Endothelial cell (in vitro differentiated cells): Measurements from ENCODE around the gene UVRAG. TPM values are rescaled to one million over a fixed set of nuclear protein-coding genes. Genes with fewer than 3 reads are reported as not detected.

ENCODE experiments used
- DNase-seq: peaks from one replicate; pipeline ENCODE4 v3.0.0; 2021; ENCODE audit warnings: low spot score
- H3K27ac Mint-ChIP-seq: one replicate; pipeline ENCODE4 v1.8.0; 2021; ENCODE audit warnings: mixed read lengths, inconsistent platforms; ENCODE audit not compliant: unreplicated experiment
- H3K27me3 Mint-ChIP-seq: one replicate; pipeline ENCODE4 v1.8.0; 2021; ENCODE audit warnings: mild to moderate bottlenecking, moderate library complexity, mixed read lengths, inconsistent platforms; ENCODE audit not compliant: unreplicated experiment
- H3K36me3 Mint-ChIP-seq: one replicate; pipeline ENCODE4 v1.8.0; 2021; ENCODE audit warnings: mild to moderate bottlenecking, low read depth, mixed read lengths, inconsistent platforms; ENCODE audit not compliant: unreplicated experiment
- H3K4me1 Mint-ChIP-seq: one replicate; pipeline ENCODE4 v1.8.0; 2021; ENCODE audit warnings: mild to moderate bottlenecking, mixed read lengths, inconsistent platforms; ENCODE audit not compliant: unreplicated experiment
- H3K4me3 Mint-ChIP-seq: one replicate; pipeline ENCODE4 v1.8.0; 2021; ENCODE audit warnings: mild to moderate bottlenecking, mixed read lengths, inconsistent platforms; ENCODE audit not compliant: unreplicated experiment
- H3K9me3 Mint-ChIP-seq: one replicate; pipeline ENCODE4 v1.8.0; 2021; ENCODE audit warnings: mixed read lengths, inconsistent platforms; ENCODE audit not compliant: unreplicated experiment
- CTCF ChIP-seq: fragments of 200-600 bp; sonication (generic); IDR thresholded peaks from one replicate; pipeline ENCODE4 v1.5.0; 2021; ENCODE audit warnings: antibody characterized with exemption; ENCODE audit not compliant: unreplicated experiment
- total RNA-seq: library from RNA; stranded (reverse); fragmentation: NEBNext Ultra II Directional; extraction: Animal tissue kit (Norgen Biotek cat#: 25700); gene quantifications from one replicate; pipeline ENCODE4 v1.2.1, GENCODE V29; 2021; ENCODE audit not compliant: unreplicated experiment

UVRAG gene
- total RNA-seq, 1 donor from 2014 or later = 25.0 TPM

GRCh38 chr11:76010051-76010450, 195.0 kb downstream of the UVRAG start:
- TF ChIP-seq CTCF = no peak
- no peak overlapping the region for H3K4me3 Mint-ChIP-seq
- no peaks in the 10 kb centered on the region for H3K9me3 Mint-ChIP-seq
- peaks cover 5% of the 10 kb centered on the region for H3K36me3 Mint-ChIP-seq
- no peak for DNase-seq
- H3K27ac Mint-ChIP-seq = no peak overlapping the region
- no peaks in the 10 kb centered on the region for H3K27me3 Mint-ChIP-seq
- H3K4me1 Mint-ChIP-seq = peaks cover 7% of the 10 kb centered on the region

- no peaks in the 10 kb centered on the region for H3K9me3 Mint-ChIP-seq
- H3K36me3 Mint-ChIP-seq = peaks cover 6% of the 10 kb centered on the region
- no peak for DNase-seq
- no peaks in the 10 kb centered on the region for H3K27me3 Mint-ChIP-seq
- H3K4me3 Mint-ChIP-seq = no peak overlapping the region
- H3K4me1 Mint-ChIP-seq = peaks cover 14% of the 10 kb centered on the region
- TF ChIP-seq CTCF = no peak
- no peak overlapping the region for H3K27ac Mint-ChIP-seq
Measured at GRCh38 chr11:76013526-76013925, 198.5 kb downstream of the UVRAG start.

GRCh38 chr11:76023236-76024068, 208.4 kb downstream of the UVRAG start:
- H3K27ac Mint-ChIP-seq = no peak overlapping the region
- no peaks in the 10 kb centered on the region for H3K4me1 Mint-ChIP-seq
- no peaks in the 10 kb centered on the region for H3K9me3 Mint-ChIP-seq
- no peak overlapping the region for H3K4me3 Mint-ChIP-seq
- H3K36me3 Mint-ChIP-seq = peaks cover 14% of the 10 kb centered on the region
- no peak for TF ChIP-seq CTCF
- H3K27me3 Mint-ChIP-seq = no peaks in the 10 kb centered on the region
- no peak for DNase-seq

- DNase-seq = no peak
- Mint-ChIP-seq H3K4me1 (no peaks in the 10 kb centered on the region), H3K4me3 (no peak overlapping the region), H3K36me3 (peaks cover 17% of the 10 kb centered on the region), H3K27me3 (no peaks in the 10 kb centered on the region), H3K9me3 (no peaks in the 10 kb centered on the region), H3K27ac (no peak overlapping the region)
- no peak for TF ChIP-seq CTCF
Measured at GRCh38 chr11:76025068-76025467, 210.1 kb downstream of the UVRAG start.

- no peak overlapping the region for H3K4me3 Mint-ChIP-seq
- H3K27me3 Mint-ChIP-seq = no peaks in the 10 kb centered on the region
- DNase-seq = no peak
- TF ChIP-seq CTCF = no peak
- H3K4me1 Mint-ChIP-seq = peaks cover 4% of the 10 kb centered on the region
- no peaks in the 10 kb centered on the region for H3K9me3 Mint-ChIP-seq
- no peak overlapping the region for H3K27ac Mint-ChIP-seq
- peaks cover 17% of the 10 kb centered on the region for H3K36me3 Mint-ChIP-seq
Measured at GRCh38 chr11:76025817-76026216, 210.8 kb downstream of the UVRAG start.
